Heart left ventricle (tissue), 16 donors: ENCODE data around the gene KITLG. TPM values are rescaled to one million over a fixed set of nuclear protein-coding genes. Genes with fewer than 3 reads are reported as not detected.

Source experiments
- ATAC-seq, 4 donors: fragments of 200-7000 bp; cut with Tn5 transposase; one replicate each; pipeline ENCODE4 v1.9.1; 2020 to 2022; ENCODE audit warnings: moderate library complexity in 4 of 4, mild to moderate bottlenecking in 3 of 4, moderate number of reproducible peaks in 1 of 4
- DNase-seq, 5 donors: peaks; one replicate each; pipeline ENCODE4 v3.0.0-alpha.2; 2020
- H3K27ac ChIP-seq, 12 donors: fragments of 200-600 bp; sonication (generic) in 4 of 12; one replicate each; pipeline versions ENCODE4 v1.5.0 to v1.8.0; 2016 to 2022; ENCODE audit warnings: mild to moderate bottlenecking in 2 of 12
- H3K27me3 ChIP-seq, 9 donors: fragments of 200-600 bp; sonication (generic) in 2 of 9; one replicate each; pipeline versions ENCODE4 v1.5.1 to v1.8.0; 2016 to 2022; ENCODE audit warnings: mild to moderate bottlenecking in 3 of 9
- H3K36me3 ChIP-seq, 9 donors: fragments of 200-600 bp; sonication (generic) in 2 of 9; one replicate each; pipeline versions ENCODE4 v1.5.0 to v1.8.0; 2018 to 2022; ENCODE audit warnings: mild to moderate bottlenecking in 2 of 9
- H3K4me1 ChIP-seq, 12 donors: fragments of 200-600 bp; sonication (generic) in 4 of 12; one replicate each; pipeline versions ENCODE4 v1.5.0 to v1.8.0; 2016 to 2022; ENCODE audit warnings: mild to moderate bottlenecking in 3 of 12
- H3K4me3 ChIP-seq, 12 donors: fragments of 200-600 bp; sonication (generic) in 4 of 12; one replicate each; pipeline versions ENCODE4 v1.5.0 to v1.8.0; 2017 to 2022; ENCODE audit warnings: mild to moderate bottlenecking in 9 of 12, moderate library complexity in 4 of 12
- H3K9me3 ChIP-seq, 12 donors: fragments of 200-600 bp; sonication (generic) in 4 of 12; one replicate each; pipeline versions ENCODE4 v1.5.0 to v1.8.0; 2016 to 2022; ENCODE audit warnings: mild to moderate bottlenecking in 1 of 12
- POLR2A ChIP-seq, 2 donors: fragments of 450-650 bp; IDR thresholded peaks; one replicate each; pipeline ENCODE4 v1.6.1; 2017; ENCODE audit warnings: antibody characterized with exemption in 2 of 2, mild to moderate bottlenecking in 2 of 2, moderate library complexity in 2 of 2
- WGBS, 4 donors: extraction: QIAGEN DNeasy Blood & Tissue Kit in 2 of 4; methylation state at CpG; one replicate each; pipeline versions ENCODE4 v1.1.5 to v1.1.7; 2013 to 2018; 5-methylcytosine and 5-hydroxymethylcytosine counted together
- intact Hi-C, 10 donors: fragments of 100-400 bp; cut with DNase I; formaldehyde crosslinking; loops; one replicate each; pipeline versions ENCODE4 v1.11.1 to v1.14.2; 2022
- polyA plus RNA-seq, 2 donors: library from polyadenylated mRNA; stranded (reverse); fragments of 200-250 nt; gene quantifications; one replicate each; pipeline ENCODE4 v1.2.3, GENCODE V29; 2013
- total RNA-seq, 9 donors: library from RNA; depleted of rRNA in 2 of 9; stranded (reverse); fragments of >200 nt in 2 of 9; fragmentation: NEBNext Ultra II Directional in 3 of 9; extraction: Animal tissue kit (Norgen Biotek cat#: 25700) in 3 of 9; gene quantifications; one replicate each; pipeline versions ENCODE4 v1.1.0 to v1.2.4, GENCODE V29; 2016 to 2023
- TF ChIP-seq, protein P1 (sequence below), 12 donors: fragments of 200-600 bp; sonication (generic) in 4 of 12; IDR thresholded peaks; one replicate each; pipeline versions ENCODE4 v1.5.0 to v1.8.0; 2018 to 2022; ENCODE audit warnings: antibody characterized with exemption in 12 of 12, mild to moderate bottlenecking in 5 of 12
- donor health status: ischemic (EF 13 %, LVEDD 7.1; RV severe dilation, severe dysfunction).
- donor health status: healthy with polysubstance abuse.
- donor health status: DM: no; HTN: yes; CAD: no.
- donor health status: DM: no; HTN: no; CAD: no.
- donor health status: ischemic (EF 25% LVEDD 6.9; RV normal size, moderate dysfunction).
- donor health status: ischemic (EF 25% LVEDD 5.7; RV mildly dilated, moderate dysfunction).
- donor health status: healthy.
- donor health status: DM: yes; HTN: yes; CAD: no.
- donor health status: ischemic (EF 35%, LVEDD 5.7; RV mildly dilated, moderate dysfunction).
- donor health status: nonischemic (EF 11% LVEDD 7.7; RV severe dilation, severe dysfunction).
- donor health status: DM: yes; HTN: yes; CAD: no.
- donor health status: PGD.
- donor health status: ischemic (EF 29% LVEDD 5.4; RV normal size, mild dysfunction).
- donor health status: nonischemic (EF 23%, LVEDD 6.1; RV moderate dilation, normal function).

Gene KITLG
- total and polyA plus RNA-seq, 11 donors, result 3.1 to 15.3 (median 9.3) TPM

DNA sequence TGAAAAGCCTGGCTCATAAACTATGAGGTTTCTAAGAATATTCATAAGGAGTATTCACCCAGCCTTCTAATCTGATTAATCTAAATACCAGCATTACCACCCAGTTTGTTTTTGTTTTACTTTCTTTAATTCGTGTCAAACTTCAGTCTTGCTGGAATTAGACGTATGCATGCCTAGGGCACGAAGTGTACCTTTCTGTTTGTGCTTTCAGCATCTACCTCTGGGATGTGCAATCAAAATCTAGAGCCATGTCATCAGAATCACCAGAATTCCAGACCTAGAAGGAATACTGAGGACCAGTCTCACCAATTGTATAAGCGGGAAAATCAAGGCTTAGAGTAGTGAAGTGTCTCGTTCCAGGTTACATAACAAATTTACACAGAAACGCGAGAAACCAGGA lies 57.3 kb downstream of the KITLG start:
- TF ChIP-seq, protein P1, sequence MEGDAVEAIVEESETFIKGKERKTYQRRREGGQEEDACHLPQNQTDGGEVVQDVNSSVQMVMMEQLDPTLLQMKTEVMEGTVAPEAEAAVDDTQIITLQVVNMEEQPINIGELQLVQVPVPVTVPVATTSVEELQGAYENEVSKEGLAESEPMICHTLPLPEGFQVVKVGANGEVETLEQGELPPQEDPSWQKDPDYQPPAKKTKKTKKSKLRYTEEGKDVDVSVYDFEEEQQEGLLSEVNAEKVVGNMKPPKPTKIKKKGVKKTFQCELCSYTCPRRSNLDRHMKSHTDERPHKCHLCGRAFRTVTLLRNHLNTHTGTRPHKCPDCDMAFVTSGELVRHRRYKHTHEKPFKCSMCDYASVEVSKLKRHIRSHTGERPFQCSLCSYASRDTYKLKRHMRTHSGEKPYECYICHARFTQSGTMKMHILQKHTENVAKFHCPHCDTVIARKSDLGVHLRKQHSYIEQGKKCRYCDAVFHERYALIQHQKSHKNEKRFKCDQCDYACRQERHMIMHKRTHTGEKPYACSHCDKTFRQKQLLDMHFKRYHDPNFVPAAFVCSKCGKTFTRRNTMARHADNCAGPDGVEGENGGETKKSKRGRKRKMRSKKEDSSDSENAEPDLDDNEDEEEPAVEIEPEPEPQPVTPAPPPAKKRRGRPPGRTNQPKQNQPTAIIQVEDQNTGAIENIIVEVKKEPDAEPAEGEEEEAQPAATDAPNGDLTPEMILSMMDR (IDR thresholded peaks at IDR 0.05), result no peak
- no peak for TF ChIP-seq POLR2A (IDR thresholded peaks at IDR 0.05)
- DNase-seq, result no peak
- H3K4me1 ChIP-seq, result peaks cover 0 to 17% (median 8%) of the 10 kb centered on the region in 12 donors
- no peak overlapping the region for H3K27ac ChIP-seq
- peaks cover 0 to 10% (median 5%) of the 10 kb centered on the region in 12 donors for H3K9me3 ChIP-seq
- no peak for ATAC-seq
- WGBS, 4 donors, result 94 to 98% (median 96%) methylated on average over 7 of the region's 7 CpGs
- intact Hi-C loops, result loop anchor here in 1 of 10 donors (5.0 kb wide), 1 partner anchor 54 kb away; no protein-coding TSS in a partner anchor
- no peaks in the 10 kb centered on the region for H3K27me3 ChIP-seq
- no peak overlapping the region for H3K4me3 ChIP-seq
- peaks cover 0 to 31% (median 4%) of the 10 kb centered on the region in 9 donors for H3K36me3 ChIP-seq

- WGBS, 4 donors, result 59 to 71% (median 62%) methylated on average over 2 of the region's 2 CpGs
- H3K4me1 ChIP-seq, result peaks cover 0 to 17% (median 8%) of the 10 kb centered on the region in 12 donors
- H3K27ac ChIP-seq, result peak overlapping the region in 1 of 12 donors; percentile 14
These were observed 59.8 kb downstream of the KITLG start for GRCh38 chr12:88520436-88520820.

GRCh38 chr12:88519802-88520435 lies 60.4 kb downstream of the KITLG start:
- TF ChIP-seq, protein P1 (IDR thresholded peaks at IDR 0.05), result no peak
- no peak for TF ChIP-seq POLR2A (IDR thresholded peaks at IDR 0.05)
- Histone ChIP-seq H3K9me3 (no peaks in the 10 kb centered on the region), H3K27me3 (no peaks in the 10 kb centered on the region), H3K36me3 (peaks cover 0 to 34% (median 4%) of the 10 kb centered on the region in 9 donors), H3K27ac (peak overlapping the region in 2 of 12 donors; percentile 14 to 30), H3K4me1 (peaks cover 0 to 17% (median 8%) of the 10 kb centered on the region in 12 donors), H3K4me3 (no peak overlapping the region)
- ATAC-seq, result peak in 1 of 4 donors; percentile 36
- 36 to 43% (median 41%) methylated on average over 3 of the region's 3 CpGs for WGBS, 4 donors
- no peak for DNase-seq
- intact Hi-C loops, result loop anchor here in 1 of 10 donors (5.0 kb wide), 1 partner anchor 57 kb away; no protein-coding TSS in a partner anchor

More at GRCh38 chr12:88520436-88520820, 59.8 kb downstream of the KITLG start:
- DNase-seq (no peak), ATAC-seq (no peak)
- TF ChIP-seq POLR2A (IDR thresholded peaks at IDR 0.05), result no peak
- TF ChIP-seq, protein P1 (IDR thresholded peaks at IDR 0.05), result no peak
- H3K9me3 ChIP-seq, result no peaks in the 10 kb centered on the region
- intact Hi-C loops, result loop anchor here in 1 of 10 donors (5.0 kb wide), 1 partner anchor 57 kb away; no protein-coding TSS in a partner anchor
- H3K27me3 ChIP-seq, result no peaks in the 10 kb centered on the region
- no peak overlapping the region for H3K4me3 ChIP-seq
- peaks cover 0 to 29% (median 2%) of the 10 kb centered on the region in 9 donors for H3K36me3 ChIP-seq

DNA sequence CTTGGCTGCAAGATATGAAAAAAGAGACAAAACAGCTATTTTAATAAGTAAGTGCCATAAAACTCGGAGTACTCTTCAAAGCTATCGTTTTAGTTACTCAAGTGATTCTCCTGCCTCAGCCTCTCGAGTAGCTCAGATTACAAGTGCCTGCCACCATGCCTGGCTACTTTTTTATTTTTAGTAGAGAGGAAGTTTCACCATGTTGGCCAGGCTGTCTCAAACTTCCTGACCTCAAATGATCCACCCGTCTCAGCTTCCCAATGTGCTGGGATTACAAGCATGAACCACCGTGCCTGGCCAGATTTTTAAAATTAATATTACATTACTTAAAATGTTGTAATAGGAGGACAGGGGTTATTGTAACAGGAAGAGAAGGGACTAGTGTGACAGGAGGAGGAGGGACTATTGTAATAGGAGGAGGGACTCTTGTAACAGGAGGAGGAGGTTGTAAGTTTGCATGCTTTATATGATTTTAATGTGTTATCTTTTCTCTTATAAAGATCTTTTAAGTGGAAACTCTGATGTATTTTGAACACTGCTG lies 61.3 kb downstream of the KITLG start:
- Histone ChIP-seq H3K4me3 (no peak overlapping the region), H3K4me1 (peaks cover 0 to 17% (median 8%) of the 10 kb centered on the region in 12 donors), H3K9me3 (no peaks in the 10 kb centered on the region), H3K27me3 (no peaks in the 10 kb centered on the region), H3K27ac (no peak overlapping the region), H3K36me3 (peaks cover 0 to 36% (median 4%) of the 10 kb centered on the region in 9 donors)
- TF ChIP-seq POLR2A (IDR thresholded peaks at IDR 0.05), result no peak
- TF ChIP-seq, protein P1 (IDR thresholded peaks at IDR 0.05), result no peak
- no peak for DNase-seq
- 62 to 68% (median 68%) methylated on average over 5 of the region's 5 CpGs for WGBS, 4 donors
- intact Hi-C loops, result no loop called here
- no peak for ATAC-seq
